Transverse colon (tissue), 4 donors: ENCODE data around the gene CDK17. TPM values are rescaled to one million over a fixed set of nuclear protein-coding genes. Genes with fewer than 3 reads are reported as not detected.

Source experiments
- DNase-seq: peaks from one replicate; pipeline ENCODE4 v3.0.0-alpha.2; 2019
- H3K27ac ChIP-seq, 4 donors: fragments of 200-600 bp; sonication (generic); 2 replicates each; pipeline ENCODE4 v1.5.1; 2016 to 2018; ENCODE audit warnings: inconsistent platforms in 4 of 4
- H3K27me3 ChIP-seq: fragments of 200-600 bp; sonication (generic); 2 replicates; pipeline ENCODE4 v1.5.1; 2017; ENCODE audit warnings: inconsistent platforms
- H3K36me3 ChIP-seq, 4 donors: fragments of 200-600 bp; sonication (generic); 2 replicates each; pipeline ENCODE4 v1.5.1; 2017 to 2019; ENCODE audit warnings: inconsistent platforms in 4 of 4
- H3K4me1 ChIP-seq, 4 donors: fragments of 200-600 bp; sonication (generic); 2 replicates each; pipeline ENCODE4 v1.5.1; 2017 to 2020; ENCODE audit warnings: inconsistent platforms in 4 of 4
- H3K4me3 ChIP-seq, 4 donors: fragments of 200-600 bp; sonication (generic); 1 replicate in 1 of 4; 2 replicates in 3 of 4; pipeline versions ENCODE4 v1.5.1 to v1.6.1; 2017 to 2019; ENCODE audit warnings: inconsistent platforms in 4 of 4
- H3K9me3 ChIP-seq, 2 donors: fragments of 200-600 bp; sonication (generic); 2 replicates each; pipeline ENCODE4 v1.5.1; 2017 to 2019; ENCODE audit warnings: inconsistent platforms in 2 of 2
- EP300 ChIP-seq: sonication (generic); formaldehyde crosslinking; IDR thresholded peaks from one replicate; pipeline ENCODE4 v1.6.1; 2017; ENCODE audit warnings: antibody characterized with exemption, low read depth
- POLR2A ChIP-seq: fragments of 450-650 bp; IDR thresholded peaks from one replicate; pipeline ENCODE4 v1.6.1; 2016; ENCODE audit warnings: antibody characterized with exemption, mild to moderate bottlenecking, moderate library complexity
- POLR2AphosphoS5 ChIP-seq, 3 donors: sonication (generic); formaldehyde crosslinking; IDR thresholded peaks; one replicate each; pipeline ENCODE4 v1.6.1; 2016; ENCODE audit warnings: antibody characterized with exemption in 3 of 3
- WGBS, 2 donors: methylation state at CpG; one replicate each; pipeline ENCODE4 v1.1.5; 2018; ENCODE audit warnings: low coverage in 1 of 2; 5-methylcytosine and 5-hydroxymethylcytosine counted together
- in situ Hi-C, 4 donors: fragments of 200-750 bp; cut with MboI; loops; one replicate each; pipeline versions ENCODE4 v1.15.0 to v1.15.1; 2017; ENCODE audit warnings: low sequenced_read_pairs in 3 of 4, low pct_ligation_motif_present in 1 of 4, low pct_unique_long_range_greater_than_20kb in 1 of 4
- intact Hi-C: fragments of 100-400 bp; cut with DNase I; formaldehyde crosslinking; loops from one replicate; pipeline ENCODE4 v1.15.1; 2023; ENCODE audit warnings: low total_unique reads
- total RNA-seq, 4 donors: library from RNA; depleted of rRNA; stranded (reverse); fragments of >200 nt; gene quantifications; one replicate each; pipeline ENCODE4 v1.1.0, GENCODE V29; 2016
- TF ChIP-seq, protein P1 (sequence below), 5 experiments: fragments of 200-600 bp in 3 of 5; fragments of 450-650 bp in 2 of 5; sonication (generic) in 3 of 5; IDR thresholded peaks; 1 replicate in 2 of 5; 2 replicates in 3 of 5; pipeline ENCODE4 v1.5.1; 2016 to 2017; ENCODE audit warnings: antibody characterized with exemption in 5 of 5, inconsistent platforms in 3 of 5, mild to moderate bottlenecking in 2 of 5, moderate library complexity in 1 of 5

CDK17 gene
- total RNA-seq, 4 donors from 2014 or later = 32.5 to 81.4 (median 51.8) TPM

DNA sequence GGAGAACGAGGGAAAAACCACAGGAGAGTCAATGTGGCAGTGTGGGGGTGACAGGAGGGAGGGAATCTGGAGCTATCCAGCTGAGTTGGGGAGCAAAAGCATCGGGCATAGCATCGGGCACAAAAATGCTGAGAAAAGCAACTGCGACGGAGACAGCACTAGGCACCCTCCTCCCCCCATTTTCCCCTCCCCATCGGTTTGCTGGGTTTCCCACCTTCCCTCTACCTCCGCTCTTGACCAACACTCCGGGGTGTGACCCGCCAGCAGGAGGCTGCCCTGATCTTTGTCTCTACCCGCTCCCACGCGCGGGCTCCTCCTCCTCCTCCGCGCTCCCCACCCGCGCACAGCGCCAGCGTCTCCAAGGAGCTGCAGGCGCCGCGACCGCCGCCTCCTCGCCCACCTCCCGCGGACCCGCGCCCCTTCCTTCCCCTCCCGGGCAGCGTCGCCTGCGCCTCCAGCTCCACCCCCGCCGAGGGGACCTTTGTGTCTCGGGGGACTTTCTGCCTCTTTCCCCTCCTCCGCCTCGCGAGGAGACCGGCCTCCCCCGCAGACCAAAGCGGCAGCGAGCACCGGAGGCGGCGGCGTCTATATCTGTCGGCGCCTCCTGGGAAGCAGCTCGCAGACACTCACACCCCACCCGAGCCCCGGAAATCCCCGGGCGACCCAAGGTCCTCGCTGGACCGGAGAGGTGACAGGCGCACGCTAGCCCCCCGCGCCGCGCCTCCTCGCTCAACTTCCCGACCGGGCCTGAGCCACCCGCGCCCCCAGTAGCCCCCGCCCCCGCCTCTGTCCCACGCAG, 920 bp downstream of the CDK17 start:
- Histone ChIP-seq H3K36me3 (no peaks in the 10 kb centered on the region), H3K9me3 (no peaks in the 10 kb centered on the region), H3K4me1 (peaks cover 3 to 43% (median 21%) of the 10 kb centered on the region in 4 donors), H3K4me3 (peak overlapping the region; percentile 88 to 99 (median 96)), H3K27me3 (no peaks in the 10 kb centered on the region), H3K27ac (peak overlapping the region; percentile 100)
- DNase-seq = peak; percentile 79
- in situ Hi-C loops (loop anchor here in 2 of 4 donors (10.0 kb wide), 1 partner anchor 335 kb away; no protein-coding TSS in a partner anchor), intact Hi-C loops (loop anchor here (5.0 kb wide), 1 partner anchor 162 kb away; no protein-coding TSS in a partner anchor)
- 1% methylated on average over 23 to 44 of the region's 70 CpGs for WGBS, 2 donors
- TF ChIP-seq EP300 (no peak), POLR2A (peak; percentile 60), POLR2AphosphoS5 (IDR thresholded peaks at IDR 0.05) (peak; percentile 40 to 75 (median 63))
- TF ChIP-seq, protein P1, sequence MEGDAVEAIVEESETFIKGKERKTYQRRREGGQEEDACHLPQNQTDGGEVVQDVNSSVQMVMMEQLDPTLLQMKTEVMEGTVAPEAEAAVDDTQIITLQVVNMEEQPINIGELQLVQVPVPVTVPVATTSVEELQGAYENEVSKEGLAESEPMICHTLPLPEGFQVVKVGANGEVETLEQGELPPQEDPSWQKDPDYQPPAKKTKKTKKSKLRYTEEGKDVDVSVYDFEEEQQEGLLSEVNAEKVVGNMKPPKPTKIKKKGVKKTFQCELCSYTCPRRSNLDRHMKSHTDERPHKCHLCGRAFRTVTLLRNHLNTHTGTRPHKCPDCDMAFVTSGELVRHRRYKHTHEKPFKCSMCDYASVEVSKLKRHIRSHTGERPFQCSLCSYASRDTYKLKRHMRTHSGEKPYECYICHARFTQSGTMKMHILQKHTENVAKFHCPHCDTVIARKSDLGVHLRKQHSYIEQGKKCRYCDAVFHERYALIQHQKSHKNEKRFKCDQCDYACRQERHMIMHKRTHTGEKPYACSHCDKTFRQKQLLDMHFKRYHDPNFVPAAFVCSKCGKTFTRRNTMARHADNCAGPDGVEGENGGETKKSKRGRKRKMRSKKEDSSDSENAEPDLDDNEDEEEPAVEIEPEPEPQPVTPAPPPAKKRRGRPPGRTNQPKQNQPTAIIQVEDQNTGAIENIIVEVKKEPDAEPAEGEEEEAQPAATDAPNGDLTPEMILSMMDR (IDR thresholded peaks at IDR 0.05) = peak in 4 of 5 experiments; percentile 19 to 51 (median 38)

DNA sequence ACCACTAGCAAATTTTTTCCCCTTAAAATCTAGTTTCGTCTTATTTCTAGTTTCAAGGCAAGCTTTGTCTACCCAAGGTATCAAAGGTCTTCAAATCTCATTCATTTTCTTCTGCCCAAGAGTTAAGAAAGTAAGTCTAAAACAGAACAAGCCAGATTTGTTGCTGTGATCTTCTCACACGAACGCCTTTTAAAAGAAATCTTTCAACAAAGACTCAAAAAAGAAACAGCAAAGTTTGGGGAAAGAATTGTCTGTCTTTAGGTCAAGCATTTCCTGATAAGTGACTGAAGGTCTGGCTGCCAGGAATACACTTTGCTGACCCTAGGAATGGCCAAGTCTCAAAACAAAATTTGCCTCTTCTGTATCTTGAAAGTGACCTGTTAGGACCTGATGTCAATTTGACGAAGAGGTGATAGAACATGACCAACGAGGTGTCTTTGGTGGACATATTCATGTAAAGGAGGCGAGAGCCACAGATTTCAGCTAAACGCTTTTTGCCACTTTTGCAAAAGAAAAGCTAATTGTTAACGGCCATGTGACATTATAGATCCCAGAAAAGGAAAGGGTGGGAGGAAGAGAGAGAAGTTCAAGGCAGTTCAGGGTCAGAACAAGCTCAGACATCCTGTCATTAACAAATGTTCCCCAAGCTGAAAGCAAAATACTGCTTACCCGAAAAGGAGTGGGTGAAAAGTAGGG, 1.7 kb downstream of the CDK17 start:
- Histone ChIP-seq H3K4me3 (peak overlapping the region; percentile 88 to 99 (median 96)), H3K4me1 (peaks cover 3 to 43% (median 21%) of the 10 kb centered on the region in 4 donors), H3K9me3 (no peaks in the 10 kb centered on the region), H3K36me3 (no peaks in the 10 kb centered on the region), H3K27me3 (no peaks in the 10 kb centered on the region), H3K27ac (peak overlapping the region; percentile 100)
- DNase-seq = no peak
- in situ Hi-C loops (loop anchor here in 2 of 4 donors (10.0 kb wide), 1 partner anchor 334 kb away; no protein-coding TSS in a partner anchor), intact Hi-C loops (loop anchor here (5.0 kb wide), 1 partner anchor 161 kb away; no protein-coding TSS in a partner anchor)
- TF ChIP-seq EP300 (no peak), POLR2AphosphoS5 (IDR thresholded peaks at IDR 0.05) (no peak), POLR2A (no peak)
- TF ChIP-seq, protein P1 (IDR thresholded peaks at IDR 0.05) = no peak
- WGBS, 2 donors = 2 to 3% methylated on average over 9 of the region's 9 CpGs

DNA sequence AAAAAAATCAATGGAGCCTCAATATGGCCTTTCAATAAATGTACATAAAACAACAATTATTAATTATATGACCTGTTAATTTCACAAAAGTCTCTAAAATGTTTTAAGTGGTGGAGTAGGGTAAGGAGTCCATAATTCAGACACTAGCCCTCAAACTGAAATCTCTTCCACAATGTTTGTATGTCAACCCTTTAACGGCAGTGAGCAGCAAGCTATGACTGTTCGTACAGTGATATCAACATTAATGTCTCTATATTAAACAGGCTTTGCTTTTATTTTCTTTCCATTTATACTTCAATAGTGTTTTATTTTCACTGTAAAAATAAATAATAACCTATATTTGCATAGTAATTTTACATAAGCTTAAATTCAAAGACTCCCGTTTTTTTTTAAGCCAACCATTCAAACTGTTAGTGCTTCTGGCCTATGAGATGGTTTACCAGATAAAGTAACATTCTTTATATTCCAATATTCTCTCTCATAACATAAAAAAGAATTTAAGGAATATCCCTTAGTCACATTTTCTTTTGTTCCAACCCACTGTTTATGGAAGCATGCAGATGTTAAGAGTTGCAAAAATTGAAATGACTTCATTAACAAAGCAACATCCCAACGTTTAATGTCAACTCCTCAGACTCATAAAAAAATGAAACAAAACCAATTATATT, 2.3 kb downstream of the CDK17 start:
- Histone ChIP-seq H3K9me3 (no peaks in the 10 kb centered on the region), H3K36me3 (no peaks in the 10 kb centered on the region), H3K27ac (peak overlapping the region; percentile 100), H3K4me1 (peaks cover 3 to 44% (median 21%) of the 10 kb centered on the region in 4 donors), H3K27me3 (no peaks in the 10 kb centered on the region), H3K4me3 (peak overlapping the region; percentile 88 to 99 (median 96))
- TF ChIP-seq, protein P1 (IDR thresholded peaks at IDR 0.05) = no peak
- TF ChIP-seq EP300 (no peak), POLR2A (no peak), POLR2AphosphoS5 (IDR thresholded peaks at IDR 0.05) (no peak)
- WGBS, 2 donors = 19 to 32% methylated on average over 4 of the region's 4 CpGs
- intact Hi-C loops = loop anchor here (5.0 kb wide), 1 partner anchor 161 kb away; no protein-coding TSS in a partner anchor
- in situ Hi-C loops = loop anchor here in 2 of 4 donors (10.0 kb wide), 1 partner anchor 333 kb away; no protein-coding TSS in a partner anchor
- DNase-seq = no peak
